ENCODE data around the gene SDHB. TPM values are rescaled to one million over a fixed set of nuclear protein-coding genes. Genes with fewer than 3 reads are reported as not detected.

SDHB gene
- total RNA-seq, 1 experiment from 2014 or later: 159 TPM

GRCh38 chr1:17027403-17027802, 26.4 kb downstream of the SDHB start:
- RAD21 ChIA-PET (ENCODE audit: low non-redundant PET in 1 of 2, low total read pairs in 2 of 2, uncharacterized antibody in 2 of 2, unreplicated experiment in 2 of 2): no interaction called here
- POLR2A ChIA-PET: no interaction called here
- BruUV-seq (replicated peaks): no TSS peak
- Histone ChIP-seq H3K36me3 (ENCODE audit: control insufficient read depth in 1 of 2, insufficient read depth in 2 of 2, low read length in 2 of 2) (peaks cover 31 to 57% of the 10 kb centered on the region in 2 experiments), H3K79me2 (ENCODE audit: insufficient read depth, low read length) (0 out of 2 replicates have a peak, but pooled peaks cover 6% of the 10 kb centered on the region), H3K4me3 (replicated peaks in 1 of 2; ENCODE audit: low read depth in 1 of 2, low read length in 2 of 2) (no peak overlapping the region), H3K9me3 (ENCODE audit: control insufficient read depth in 1 of 2, insufficient read depth in 1 of 2, low read depth in 1 of 2, low read length in 2 of 2) (no peaks in the 10 kb centered on the region), H3K4me2 (ENCODE audit: low read length) (no peak overlapping the region), H2AFZ (ENCODE audit: low read depth, low read length, poor library complexity, severe bottlenecking) (no peak overlapping the region), H3K9me2 (ENCODE audit: insufficient read depth) (no peaks in the 10 kb centered on the region), H3K9ac (ENCODE audit: low read length) (no peak overlapping the region), H3K27ac (ENCODE audit: low read depth, low read length) (no peak overlapping the region), H3K27me3 (ENCODE audit: insufficient read depth, low read length) (no peaks in the 10 kb centered on the region), H4K20me1 (ENCODE audit: insufficient read depth) (no peaks in the 10 kb centered on the region; the same call in 1 of the 2 replicates), H3K4me1 (ENCODE audit: control insufficient read depth in 1 of 2, insufficient read depth in 2 of 2, low read length in 2 of 2) (no peaks in the 10 kb centered on the region)
- CTCF ChIA-PET: no interaction called here
- ATAC-seq (0 out of 2 replicates have a peak, but pooled peaks have one; percentile 38), DNase-seq (ENCODE audit: low read depth, low spot score) (no peak)
- intact Hi-C loops (cut with micrococcal nuclease): no loop called here
- TF ChIP-seq EZH2 (IDR thresholded peaks at IDR 0.05) (no peak), CEBPB (IDR thresholded peaks at IDR 0.05; ENCODE audit: low read depth) (no peak), TCF7L2 (IDR thresholded peaks at IDR 0.05; ENCODE audit: borderline replicate concordance, extremely low read depth, insufficient read depth, insufficient read length) (no peak), MAX (IDR thresholded peaks at IDR 0.05) (no peak), ZNF274 (IDR thresholded peaks at IDR 0.05; ENCODE audit: low read depth, low read length) (no peak), YY1 (IDR thresholded peaks at IDR 0.05; ENCODE audit: extremely low read depth, insufficient replicate concordance, low read depth, low read length) (no peak), ELF1 (IDR thresholded peaks at IDR 0.05; ENCODE audit: borderline replicate concordance, low read depth) (no peak), SRF (IDR thresholded peaks at IDR 0.05; ENCODE audit: low read depth) (no peak), FOSL1 (IDR thresholded peaks at IDR 0.05; ENCODE audit: low read depth) (no peak), SP1 (IDR thresholded peaks at IDR 0.05; ENCODE audit: low read depth) (no peak), POLR2A (IDR thresholded peaks at IDR 0.05; ENCODE audit: borderline replicate concordance, extremely low read depth, insufficient read depth, insufficient read length) (no peak), EZH2phosphoT487 (IDR thresholded peaks at IDR 0.05; ENCODE audit: borderline replicate concordance) (no peak), SIN3A (IDR thresholded peaks at IDR 0.05; ENCODE audit: low read depth) (no peak), RAD21 (IDR thresholded peaks at IDR 0.05; ENCODE audit: low read depth) (no peak), CTCF (IDR thresholded peaks at IDR 0.05 in 2 of 3, conservative IDR thresholded peaks at IDR 0.05 in 1 of 3; ENCODE audit: borderline replicate concordance in 1 of 3, insufficient read depth in 1 of 3, low read depth in 2 of 3, low read length in 2 of 3) (no peak), POLR2AphosphoS5 (IDR thresholded peaks at IDR 0.05; ENCODE audit: low read depth, low read length) (no peak)
- TF ChIP-seq, protein P1, sequence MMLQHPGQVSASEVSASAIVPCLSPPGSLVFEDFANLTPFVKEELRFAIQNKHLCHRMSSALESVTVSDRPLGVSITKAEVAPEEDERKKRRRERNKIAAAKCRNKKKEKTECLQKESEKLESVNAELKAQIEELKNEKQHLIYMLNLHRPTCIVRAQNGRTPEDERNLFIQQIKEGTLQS (IDR thresholded peaks at IDR 0.05): no peak
- TF ChIP-seq, protein P2, sequence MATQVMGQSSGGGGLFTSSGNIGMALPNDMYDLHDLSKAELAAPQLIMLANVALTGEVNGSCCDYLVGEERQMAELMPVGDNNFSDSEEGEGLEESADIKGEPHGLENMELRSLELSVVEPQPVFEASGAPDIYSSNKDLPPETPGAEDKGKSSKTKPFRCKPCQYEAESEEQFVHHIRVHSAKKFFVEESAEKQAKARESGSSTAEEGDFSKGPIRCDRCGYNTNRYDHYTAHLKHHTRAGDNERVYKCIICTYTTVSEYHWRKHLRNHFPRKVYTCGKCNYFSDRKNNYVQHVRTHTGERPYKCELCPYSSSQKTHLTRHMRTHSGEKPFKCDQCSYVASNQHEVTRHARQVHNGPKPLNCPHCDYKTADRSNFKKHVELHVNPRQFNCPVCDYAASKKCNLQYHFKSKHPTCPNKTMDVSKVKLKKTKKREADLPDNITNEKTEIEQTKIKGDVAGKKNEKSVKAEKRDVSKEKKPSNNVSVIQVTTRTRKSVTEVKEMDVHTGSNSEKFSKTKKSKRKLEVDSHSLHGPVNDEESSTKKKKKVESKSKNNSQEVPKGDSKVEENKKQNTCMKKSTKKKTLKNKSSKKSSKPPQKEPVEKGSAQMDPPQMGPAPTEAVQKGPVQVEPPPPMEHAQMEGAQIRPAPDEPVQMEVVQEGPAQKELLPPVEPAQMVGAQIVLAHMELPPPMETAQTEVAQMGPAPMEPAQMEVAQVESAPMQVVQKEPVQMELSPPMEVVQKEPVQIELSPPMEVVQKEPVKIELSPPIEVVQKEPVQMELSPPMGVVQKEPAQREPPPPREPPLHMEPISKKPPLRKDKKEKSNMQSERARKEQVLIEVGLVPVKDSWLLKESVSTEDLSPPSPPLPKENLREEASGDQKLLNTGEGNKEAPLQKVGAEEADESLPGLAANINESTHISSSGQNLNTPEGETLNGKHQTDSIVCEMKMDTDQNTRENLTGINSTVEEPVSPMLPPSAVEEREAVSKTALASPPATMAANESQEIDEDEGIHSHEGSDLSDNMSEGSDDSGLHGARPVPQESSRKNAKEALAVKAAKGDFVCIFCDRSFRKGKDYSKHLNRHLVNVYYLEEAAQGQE (IDR thresholded peaks at IDR 0.05; ENCODE audit: low read depth): no peak
